ENCODE results near the gene QKI.

The QKI gene

GRCh38 chr6:163485388-163485851 is 70.9 kb downstream of the QKI start:
- no peak for TF ChIP-seq CTCF (IDR thresholded peaks at IDR 0.05)
- Histone ChIP-seq H3K4me2 (ENCODE audit: low read length) (no peak overlapping the region), H3K79me2 (peaks cover 10% of the 10 kb centered on the region), H3K36me3 (ENCODE audit: control insufficient read depth, insufficient read depth, low read length) (no peaks in the 10 kb centered on the region), H3K27me3 (ENCODE audit: control insufficient read depth, insufficient read depth, low read length) (no peaks in the 10 kb centered on the region), H2AFZ (no peak overlapping the region), H3K4me3 (ENCODE audit: low read depth, low read length) (no peak overlapping the region), H3K9ac (no peak overlapping the region), H3K4me1 (peaks cover 5% of the 10 kb centered on the region), H3K27ac (no peak overlapping the region), H3K9me3 (ENCODE audit: control insufficient read depth, low read length) (no peaks in the 10 kb centered on the region)

- Histone ChIP-seq H3K4me1 (peaks cover 8% of the 10 kb centered on the region), H3K36me3 (ENCODE audit: control insufficient read depth, insufficient read depth, low read length) (no peaks in the 10 kb centered on the region), H3K27me3 (ENCODE audit: control insufficient read depth, insufficient read depth, low read length) (no peaks in the 10 kb centered on the region), H3K27ac (no peak overlapping the region), H3K9me3 (ENCODE audit: control insufficient read depth, low read length) (no peaks in the 10 kb centered on the region), H3K4me3 (ENCODE audit: low read depth, low read length) (no peak overlapping the region), H3K9ac (no peak overlapping the region), H2AFZ (no peak overlapping the region), H3K79me2 (peaks cover 13% of the 10 kb centered on the region), H3K4me2 (ENCODE audit: low read length) (no peak overlapping the region)
- TF ChIP-seq CTCF (IDR thresholded peaks at IDR 0.05) = no peak
Observed at GRCh38 chr6:163486821-163487220, 72.3 kb downstream of the QKI start.

GRCh38 chr6:163487606-163488005 is 73.1 kb downstream of the QKI start:
- peaks cover 14% of the 10 kb centered on the region for H3K79me2 ChIP-seq
- H2AFZ ChIP-seq = no peak overlapping the region
- no peak for TF ChIP-seq CTCF (IDR thresholded peaks at IDR 0.05)
- H3K4me3 ChIP-seq (ENCODE audit: low read depth, low read length) = no peak overlapping the region
- peaks cover 8% of the 10 kb centered on the region for H3K4me1 ChIP-seq
- no peak overlapping the region for H3K27ac ChIP-seq
- no peaks in the 10 kb centered on the region for H3K27me3 ChIP-seq (ENCODE audit: control insufficient read depth, insufficient read depth, low read length)
- no peak overlapping the region for H3K4me2 ChIP-seq (ENCODE audit: low read length)
- no peaks in the 10 kb centered on the region for H3K36me3 ChIP-seq (ENCODE audit: control insufficient read depth, insufficient read depth, low read length)
- H3K9ac ChIP-seq = no peak overlapping the region
- H3K9me3 ChIP-seq (ENCODE audit: control insufficient read depth, low read length) = no peaks in the 10 kb centered on the region

GRCh38 chr6:163489584-163489983 is 75.1 kb downstream of the QKI start:
- Histone ChIP-seq H3K4me2 (ENCODE audit: low read length) (no peak overlapping the region), H3K9me3 (ENCODE audit: control insufficient read depth, low read length) (no peaks in the 10 kb centered on the region), H3K27me3 (ENCODE audit: control insufficient read depth, insufficient read depth, low read length) (no peaks in the 10 kb centered on the region), H3K9ac (no peak overlapping the region), H3K79me2 (peaks cover 23% of the 10 kb centered on the region), H3K27ac (no peak overlapping the region), H3K36me3 (ENCODE audit: control insufficient read depth, insufficient read depth, low read length) (no peaks in the 10 kb centered on the region), H2AFZ (no peak overlapping the region), H3K4me3 (ENCODE audit: low read depth, low read length) (no peak overlapping the region), H3K4me1 (peaks cover 8% of the 10 kb centered on the region)
- TF ChIP-seq CTCF (IDR thresholded peaks at IDR 0.05) = no peak

GRCh38 chr6:163490826-163491577 is 76.5 kb downstream of the QKI start:
- H3K4me3 ChIP-seq (ENCODE audit: low read depth, low read length) = no peak overlapping the region
- H3K27me3 ChIP-seq (ENCODE audit: control insufficient read depth, insufficient read depth, low read length) = no peaks in the 10 kb centered on the region
- H3K4me1 ChIP-seq = peaks cover 8% of the 10 kb centered on the region
- no peaks in the 10 kb centered on the region for H3K9me3 ChIP-seq (ENCODE audit: control insufficient read depth, low read length)
- H3K27ac ChIP-seq = peak overlapping the region; percentile 36
- TF ChIP-seq CTCF (IDR thresholded peaks at IDR 0.05) = no peak
- H3K79me2 ChIP-seq = peaks cover 22% of the 10 kb centered on the region
- peak overlapping the region; percentile 3 for H3K4me2 ChIP-seq (ENCODE audit: low read length)
- H3K36me3 ChIP-seq (ENCODE audit: control insufficient read depth, insufficient read depth, low read length) = no peaks in the 10 kb centered on the region
- no peak overlapping the region for H3K9ac ChIP-seq
- no peak overlapping the region for H2AFZ ChIP-seq

Data from parathyroid adenoma (tissue), 2 donors.